HepG2 (cell line): Measurements from ENCODE around the gene ADGRG1. TPM values are rescaled to one million over a fixed set of nuclear protein-coding genes. Genes with fewer than 3 reads are reported as not detected.

Experiments
- ATAC-seq: fragments of 200-7000 bp; cut with Tn5 transposase; 3 replicates; pipeline ENCODE4 v1.9.1; 2020; ENCODE audit warnings: mild to moderate bottlenecking, moderate library complexity
- BruUV-seq: library from RNA; stranded (reverse); fragments of 400-500 nt; replicated peaks from 2 replicates; lab custom pipeline; 2021; lab: Mats Ljungman, UMichigan
- CTCF ChIA-PET: fragments of 300-600 bp; formaldehyde crosslinking; extraction: SDS; loops from one replicate; lab custom pipeline; 2021; ENCODE audit warnings: low total read pairs, inconsistent platforms, low intra/inter-chr PET ratio; lab: Yijun Ruan, JAX
- POLR2A ChIA-PET: fragments of 350-600 bp; sonication (Branson Sonifier 250); formaldehyde crosslinking; loops from one replicate; lab custom pipeline; 2020; ENCODE audit warnings: antibody characterized with exemption, inconsistent platforms; lab: Yijun Ruan, JAX
- DNase-seq: peaks from one replicate; pipeline ENCODE4 v3.0.0-alpha.2; 2015; ENCODE audit warnings: low spot score
- FAIRE-seq: peaks from 3 replicates; lab custom pipeline; 2011; peaks lifted over from hg19 to GRCh38; lab: Jason Lieb, UNC
- H2AFZ ChIP-seq: one replicate; pipeline ENCODE4 v1.6.1; 2011; ENCODE audit warnings: low read length, inconsistent platforms
- H3K27ac ChIP-seq: fragments of 300-600 bp; 3 replicates; pipeline ENCODE4 v1.8.0; 2011; ENCODE audit warnings: mixed run types, mild to moderate bottlenecking, mixed read lengths, low read length, inconsistent platforms; ENCODE audit not compliant: insufficient read depth; ENCODE audit errors: extremely low read length
- H3K27me3 ChIP-seq, 2 experiments: fragments of 200-600 bp in 1 of 2; 2 replicates in 1 of 2; 3 replicates in 1 of 2; pipeline versions ENCODE4 v1.6.0 to v1.8.0; 2011; ENCODE audit warnings: low read length in 2 of 2, mild to moderate bottlenecking in 2 of 2, moderate library complexity in 2 of 2, inconsistent platforms in 1 of 2; ENCODE audit not compliant: insufficient read depth in 2 of 2, control insufficient read depth in 1 of 2
- H3K36me3 ChIP-seq, 2 experiments: fragments of 200-600 bp in 1 of 2; replicated peaks in 1 of 2; 2 replicates in 1 of 2; 3 replicates in 1 of 2; pipeline versions ENCODE4 v1.5.1 to v1.8.0; 2011; ENCODE audit warnings: low read length in 2 of 2, inconsistent platforms in 1 of 2; ENCODE audit not compliant: insufficient read depth in 2 of 2, control insufficient read depth in 1 of 2
- H3K4me1 ChIP-seq: 2 replicates; pipeline ENCODE4 v1.5.1; 2012; ENCODE audit warnings: low read length, inconsistent platforms; ENCODE audit not compliant: insufficient read depth
- H3K4me2 ChIP-seq: 2 replicates; pipeline ENCODE4 v1.6.0; 2011; ENCODE audit warnings: low read depth, low read length, inconsistent platforms
- H3K4me3 ChIP-seq, 3 experiments: fragments of 200-600 bp in 1 of 3; sonication (generic), shearing (Covaris generic) in 1 of 3; replicated peaks in 1 of 3; 2 replicates each; pipeline ENCODE4 v1.5.1; 2011 to 2016; ENCODE audit warnings: low read length in 3 of 3, inconsistent platforms in 2 of 3, low read depth in 2 of 3, mild to moderate bottlenecking in 2 of 3, control low read depth in 1 of 3, mixed read lengths in 1 of 3; ENCODE audit not compliant: insufficient read depth in 1 of 3
- H3K79me2 ChIP-seq: one replicate; pipeline ENCODE4 v1.6.1; 2011; ENCODE audit warnings: low read length, inconsistent platforms; ENCODE audit not compliant: insufficient read depth
- H3K9ac ChIP-seq: 2 replicates; pipeline ENCODE4 v1.6.0; 2011; ENCODE audit warnings: mild to moderate bottlenecking, low read depth, low read length, inconsistent platforms; ENCODE audit not compliant: insufficient read depth
- H3K9me3 ChIP-seq: 2 replicates; pipeline ENCODE4 v1.5.1; 2012; ENCODE audit warnings: mild to moderate bottlenecking, low read length
- H4K20me1 ChIP-seq: 2 replicates; pipeline ENCODE4 v1.6.0; 2011; ENCODE audit warnings: inconsistent platforms, mild to moderate bottlenecking, low read length, moderate library complexity; ENCODE audit not compliant: insufficient read depth
- CBX1 ChIP-seq: IDR thresholded peaks from one replicate; pipeline ENCODE4 v1.6.1; 2016; ENCODE audit warnings: antibody characterized with exemption, low read depth
- CBX5 ChIP-seq: sonication (generic); formaldehyde crosslinking; IDR thresholded peaks from 2 replicates; pipeline ENCODE4 v1.4.0; 2020; ENCODE audit warnings: missing genetic modification reagents, borderline replicate concordance
- CREBL2 ChIP-seq: sonication (generic); formaldehyde crosslinking; IDR thresholded peaks from 2 replicates; pipeline ENCODE4 v1.8.1; 2023; ENCODE audit warnings: missing genetic modification reagents, mild to moderate bottlenecking, borderline replicate concordance
- HNRNPL ChIP-seq: fragments of 200-400 bp; formaldehyde crosslinking; IDR thresholded peaks from 2 replicates; pipeline ENCODE4 v1.6.1; 2017; ENCODE audit warnings: mild to moderate bottlenecking, low read depth, low read length
- HOXA3 ChIP-seq: sonication (generic); formaldehyde crosslinking; IDR thresholded peaks from 2 replicates; pipeline ENCODE4 v1.5.0; 2020; ENCODE audit warnings: missing genetic modification reagents
- IKZF4 ChIP-seq: sonication (generic); formaldehyde crosslinking; IDR thresholded peaks from 2 replicates; pipeline ENCODE4 v1.5.1; 2020; ENCODE audit warnings: borderline replicate concordance, mild to moderate bottlenecking, low read depth, missing genetic modification reagents; ENCODE audit errors: not compliant biosample characterization
- MTA1 ChIP-seq: sonication (generic); formaldehyde crosslinking; IDR thresholded peaks from 2 replicates; pipeline ENCODE4 v1.4.0; 2020; ENCODE audit warnings: missing genetic modification reagents, mild to moderate bottlenecking, borderline replicate concordance
- SOX5 ChIP-seq: IDR thresholded peaks from 2 replicates; pipeline ENCODE4 v1.6.1; 2016; ENCODE audit warnings: borderline replicate concordance
- SP4 ChIP-seq: sonication (generic); formaldehyde crosslinking; IDR thresholded peaks from 2 replicates; pipeline ENCODE4 v1.8.1; 2023; ENCODE audit warnings: mild to moderate bottlenecking, missing genetic modification reagents
- ZBTB4 ChIP-seq: sonication (generic); formaldehyde crosslinking; IDR thresholded peaks from 2 replicates; pipeline ENCODE4 v1.4.0; 2020; ENCODE audit warnings: missing genetic modification reagents, mild to moderate bottlenecking, borderline replicate concordance
- ZNF432 ChIP-seq: sonication (generic); formaldehyde crosslinking; IDR thresholded peaks from 2 replicates; pipeline ENCODE4 v1.5.0; 2020; ENCODE audit warnings: missing genetic modification reagents, mild to moderate bottlenecking, borderline replicate concordance
- ZNF543 ChIP-seq: sonication (generic); formaldehyde crosslinking; IDR thresholded peaks from 2 replicates; pipeline ENCODE4 v1.4.0; 2020; ENCODE audit warnings: mild to moderate bottlenecking, missing genetic modification reagents
- ZNF580 ChIP-seq: IDR thresholded peaks from 2 replicates; pipeline ENCODE4 v1.6.1; 2016; ENCODE audit warnings: low read depth, borderline replicate concordance
- ZNF687 ChIP-seq: sonication (generic); formaldehyde crosslinking; IDR thresholded peaks from 2 replicates; pipeline ENCODE4 v1.5.1; 2020; ENCODE audit warnings: mild to moderate bottlenecking, missing genetic modification reagents, moderate library complexity
- ZNF768 ChIP-seq: sonication (generic); formaldehyde crosslinking; IDR thresholded peaks from 2 replicates; pipeline ENCODE4 v1.4.0; 2020; ENCODE audit warnings: missing genetic modification reagents
- ZNF839 ChIP-seq: sonication (generic); formaldehyde crosslinking; IDR thresholded peaks from 2 replicates; pipeline ENCODE4 v1.4.0; 2020; ENCODE audit warnings: missing genetic modification reagents, mild to moderate bottlenecking, borderline replicate concordance
- WGBS: methylation state at CpG from one replicate; pipeline ENCODE4 v1.1.6; 2017; ENCODE audit warnings: low lambda C conversion rate; 5-methylcytosine and 5-hydroxymethylcytosine counted together
- in situ Hi-C: cut with HindIII; loops from 2 replicates; pipeline ENCODE4 v1.10.0; 2017; ENCODE audit warnings: low pct_unique_long_range_greater_than_20kb; ENCODE audit not compliant: extremely low pct_ligation_motif_present
- intact Hi-C: fragments of 100-400 bp; cut with micrococcal nuclease; formaldehyde crosslinking; loops from one replicate; pipeline ENCODE4 v1.10.0; 2022; ENCODE audit not compliant: unreplicated experiment
- polyA plus RNA-seq, 8 experiments: library from polyadenylated mRNA; depleted of rRNA in 3 of 8; stranded (reverse) in 7 of 8; unstranded in 1 of 8; fragments of >200 nt; fragmentation: Illumina TruSeq in 4 of 8; extraction: Trizol in 4 of 8; gene quantifications; 2 replicates each; pipeline versions ENCODE4 v1.2.1 to v1.2.3, GENCODE V29; 2011 to 2016; ENCODE audit warnings: low read depth in 4 of 8, missing spikeins in 1 of 8, mixed read lengths in 1 of 8; ENCODE audit not compliant: insufficient read depth in 1 of 8
- total RNA-seq, 5 experiments: library from RNA; depleted of rRNA; stranded (reverse); fragments of >200 nt; fragmentation: Illumina TruSeq; extraction: Trizol; gene quantifications; 2 replicates each; pipeline ENCODE4 v1.2.3, GENCODE V29; 2016; ENCODE audit warnings: low read depth in 1 of 5

Gene ADGRG1
- total and polyA plus RNA-seq, 2 of the 13 experiments (the other 11 are each of a cell fraction or from before 2014, with no cell fraction given) = 2.7 to 5.9 TPM

GRCh38 chr16:57699899-57700298 is 71.5 kb downstream of the ADGRG1 start:
- H3K4me2 ChIP-seq = no peak overlapping the region
- no peak overlapping the region for H3K27ac ChIP-seq
- TF ChIP-seq ZNF432 (CRISPR knock-in tag) (0 out of 2 replicates have a peak, but pooled peaks have one; percentile 43), CBX1 (no peak), ZNF580 (CRISPR knock-in tag) (no peak), HOXA3 (CRISPR knock-in tag) (0 out of 2 replicates have a peak, but pooled peaks have one; percentile 8), ZBTB4 (peak; percentile 58; the same call in 1 of the 2 replicates), CBX5 (CRISPR knock-in tag) (no peak), ZNF839 (0 out of 2 replicates have a peak, but pooled peaks have one; percentile 72), ZNF543 (CRISPR knock-in tag) (no peak), IKZF4 (CRISPR knock-in tag) (peak; percentile 60), ZNF768 (CRISPR knock-in tag) (0 out of 2 replicates have a peak, but pooled peaks have one; percentile 15), MTA1 (CRISPR knock-in tag) (no peak), SP4 (CRISPR knock-in tag) (no peak), SOX5 (CRISPR knock-in tag) (no peak), ZNF687 (CRISPR knock-in tag) (peak; percentile 51), HNRNPL (peak; percentile 94), CREBL2 (no peak)

More at GRCh38 chr16:57699899-57700298, 71.5 kb downstream of the ADGRG1 start:
- Histone ChIP-seq H3K9ac (no peak overlapping the region), H2AFZ (no peak overlapping the region), H3K4me1 (peaks cover 91% of the 10 kb centered on the region), H4K20me1 (no peaks in the 10 kb centered on the region), H3K4me3 (no peak overlapping the region), H3K36me3 (no peaks in the 10 kb centered on the region), H3K9me3 (no peaks in the 10 kb centered on the region), H3K79me2 (no peaks in the 10 kb centered on the region), H3K27me3 (no peaks in the 10 kb centered on the region)
- ATAC-seq = no peak
- intact Hi-C loops (no loop called here), in situ Hi-C loops (no loop called here)
- ChIA-PET CTCF (no interaction called here), POLR2A (interaction anchor here (1.8 to 2.4 kb wide), 3 partner anchors 10 to 35 kb away, joined by 7 to 10 read pairs (median 10); partner anchors contain the start of genes ADGRG3 and KATNB1)
- DNase-seq = no peak
- FAIRE-seq = no peak
- BruUV-seq = no TSS peak
- WGBS = 97% methylated on average over 5 of the region's 7 CpGs
